CD4-positive, alpha-beta T cell treated with Interleukin-10 for 1 hour (primary cell): Measurements from ENCODE around the gene RBM10.

Experiments
- DNase-seq: peaks from one replicate; pipeline ENCODE4 v3.0.0-alpha.2; 2020

The RBM10 gene

DNA sequence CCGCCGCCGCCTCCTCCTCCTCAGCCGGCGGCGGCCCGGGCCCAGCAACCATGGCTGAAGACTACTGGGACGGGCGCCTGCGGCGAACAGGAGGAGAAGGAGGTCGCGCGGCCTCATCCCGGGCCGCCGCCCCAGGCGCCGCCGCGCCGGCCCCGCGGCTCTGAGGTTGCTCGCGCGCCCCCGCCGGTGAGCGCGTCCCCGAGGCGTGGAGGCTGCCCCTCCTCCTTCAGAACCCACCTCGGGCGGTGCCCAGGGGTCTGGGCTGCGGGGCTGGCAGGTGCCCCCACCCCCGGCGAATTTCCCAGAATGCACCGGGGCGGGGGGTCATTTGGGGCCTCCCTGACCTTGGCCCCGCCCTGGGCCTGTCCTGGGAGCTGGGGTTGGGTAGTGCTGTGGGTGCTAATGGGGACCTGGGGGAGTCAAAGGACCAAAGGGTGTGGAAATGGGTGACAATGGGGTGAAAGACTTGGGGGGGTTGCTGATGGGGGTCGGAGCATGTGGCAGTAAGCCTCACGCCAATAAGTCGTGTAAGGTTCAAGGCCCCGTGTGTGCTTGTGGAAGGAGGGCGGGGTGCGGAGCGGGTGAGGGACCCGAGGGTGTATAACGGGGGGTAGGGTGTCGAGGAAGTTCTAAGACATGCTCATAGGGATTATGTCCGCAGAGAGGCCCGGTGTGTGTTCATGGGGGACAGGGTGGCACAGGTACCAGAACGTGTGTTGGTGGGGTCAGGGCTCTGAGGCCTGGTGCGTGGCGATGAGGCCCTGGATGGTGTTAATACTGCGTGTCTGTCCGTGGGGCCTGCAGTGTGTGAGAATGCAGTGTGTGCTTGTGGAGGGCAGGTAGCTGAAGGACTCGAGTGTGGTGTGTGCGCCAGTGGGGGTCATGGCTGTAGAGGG is 74.1 kb downstream of the RBM10 start:
- DNase-seq, result peak; percentile 63

- DNase-seq, result no peak
These were observed 76.7 kb downstream of the RBM10 start for GRCh38 chrX:47221756-47222155.

DNA sequence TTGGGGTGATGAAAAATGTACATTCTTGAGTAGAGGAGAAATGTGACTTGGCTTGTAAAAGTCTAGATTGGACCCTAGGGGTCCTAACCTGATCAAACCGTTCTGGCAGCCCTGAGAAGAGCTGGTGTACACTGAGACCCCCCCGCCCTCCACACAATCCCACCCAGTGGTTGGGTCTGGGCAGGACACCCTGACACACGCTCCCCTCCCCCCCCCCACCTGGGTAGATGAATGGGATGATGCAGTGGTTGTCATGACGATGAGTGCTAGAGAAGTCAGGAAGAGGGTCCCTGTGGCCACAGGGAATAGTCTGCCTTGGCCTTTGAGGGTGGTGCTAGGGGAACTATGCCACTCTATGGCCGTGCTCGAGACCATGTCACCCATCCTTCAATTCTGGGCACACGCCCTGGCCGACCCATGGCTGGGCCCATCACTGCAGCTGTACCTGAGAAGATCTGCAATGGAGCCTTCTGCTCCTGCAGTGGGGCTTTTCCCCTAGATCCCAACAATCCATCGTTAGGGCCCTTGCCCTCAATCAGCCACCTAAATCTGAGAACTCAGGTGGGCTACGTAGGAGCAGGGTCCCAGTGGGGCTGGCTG is 77.8 kb downstream of the RBM10 start:
- DNase-seq, result no peak

DNA sequence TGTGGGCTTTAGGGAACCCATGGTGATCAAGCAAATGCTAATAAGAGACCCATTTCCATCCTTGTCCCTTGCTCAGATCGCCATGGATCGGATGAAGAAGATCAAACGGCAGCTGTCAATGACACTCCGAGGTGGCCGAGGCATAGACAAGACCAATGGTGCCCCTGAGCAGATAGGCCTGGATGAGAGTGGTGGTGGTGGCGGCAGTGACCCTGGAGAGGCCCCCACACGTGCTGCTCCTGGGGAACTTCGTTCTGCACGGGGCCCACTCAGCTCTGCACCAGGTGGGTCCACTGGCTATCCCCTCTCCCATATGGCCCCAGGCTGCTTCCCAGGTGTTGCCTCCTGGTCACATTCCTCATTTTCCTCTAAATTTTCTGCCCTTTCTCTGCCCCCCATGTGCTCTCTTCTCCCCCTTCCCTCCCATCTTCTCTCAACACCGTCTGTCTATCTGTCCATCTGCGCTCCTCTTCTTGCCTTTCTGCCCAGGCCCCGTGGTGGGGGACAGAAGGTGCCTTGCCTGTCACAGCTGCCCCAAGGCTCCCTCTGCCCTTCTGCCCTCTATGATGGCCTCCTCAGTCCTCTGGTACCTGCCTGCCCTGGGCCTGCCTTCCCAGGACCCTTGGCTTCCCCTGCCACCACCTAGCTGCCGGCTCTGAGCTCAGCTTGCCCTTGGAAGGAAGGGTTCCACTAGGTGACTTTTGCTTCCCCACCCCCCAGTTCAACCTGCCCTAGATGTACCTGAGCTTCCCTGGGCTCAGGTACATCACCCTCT is 78.6 kb downstream of the RBM10 start:
- no peak for DNase-seq

DNA sequence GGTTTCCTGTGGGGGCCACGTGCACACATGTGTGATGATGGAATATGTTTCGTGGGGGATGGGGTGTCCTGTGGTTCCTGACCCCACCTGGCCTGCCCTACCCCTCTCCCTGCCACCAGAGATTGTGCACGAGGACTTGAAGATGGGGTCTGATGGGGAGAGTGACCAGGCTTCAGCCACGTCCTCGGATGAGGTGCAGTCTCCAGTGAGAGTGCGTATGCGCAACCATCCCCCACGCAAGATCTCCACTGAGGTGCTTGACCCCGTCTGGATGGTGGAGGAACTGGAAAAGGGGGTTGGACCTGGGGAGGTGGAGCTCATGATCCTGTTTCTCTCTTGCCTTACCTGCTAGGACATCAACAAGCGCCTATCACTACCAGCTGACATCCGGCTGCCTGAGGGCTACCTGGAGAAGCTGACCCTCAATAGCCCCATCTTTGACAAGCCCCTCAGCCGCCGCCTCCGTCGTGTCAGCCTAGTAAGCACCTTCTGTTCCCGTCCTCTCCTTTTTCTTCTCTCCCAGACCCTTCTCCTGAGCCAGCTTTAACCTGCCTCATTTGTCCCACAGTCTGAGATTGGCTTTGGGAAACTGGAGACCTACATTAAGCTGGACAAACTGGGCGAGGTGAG is 79.4 kb downstream of the RBM10 start:
- no peak for DNase-seq

DNA sequence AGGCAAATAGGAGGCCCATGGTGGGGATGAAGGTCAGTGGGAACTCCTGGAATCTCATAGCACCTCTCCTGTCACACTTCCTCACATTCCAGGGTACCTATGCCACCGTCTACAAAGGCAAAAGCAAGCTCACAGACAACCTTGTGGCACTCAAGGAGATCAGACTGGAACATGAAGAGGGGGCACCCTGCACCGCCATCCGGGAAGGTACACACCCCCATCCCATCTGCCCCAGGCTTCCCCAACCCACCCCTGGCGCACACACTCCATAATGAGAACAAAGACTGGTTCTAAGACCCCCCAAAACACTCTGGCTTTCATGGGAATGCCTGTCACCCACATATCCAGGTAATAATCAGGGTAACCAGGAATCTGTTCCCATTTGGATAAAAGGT is 79.9 kb downstream of the RBM10 start:
- DNase-seq, result no peak

GRCh38 chrX:47226071-47226470 is 81.0 kb downstream of the RBM10 start:
- DNase-seq, result no peak

- DNase-seq, result no peak
These were observed 81.7 kb downstream of the RBM10 start for GRCh38 chrX:47226531-47227333.

DNA sequence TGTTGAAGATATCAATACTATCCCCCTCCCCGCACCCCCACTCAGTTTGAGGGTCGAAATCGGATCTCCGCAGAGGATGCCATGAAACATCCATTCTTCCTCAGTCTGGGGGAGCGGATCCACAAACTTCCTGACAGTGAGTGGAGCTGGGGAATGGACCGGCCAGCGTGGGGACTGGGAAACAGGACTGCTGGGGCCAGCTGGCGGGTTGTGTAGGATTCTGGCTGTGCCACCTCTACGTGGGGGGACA is 82.2 kb downstream of the RBM10 start:
- no peak for DNase-seq

DNA sequence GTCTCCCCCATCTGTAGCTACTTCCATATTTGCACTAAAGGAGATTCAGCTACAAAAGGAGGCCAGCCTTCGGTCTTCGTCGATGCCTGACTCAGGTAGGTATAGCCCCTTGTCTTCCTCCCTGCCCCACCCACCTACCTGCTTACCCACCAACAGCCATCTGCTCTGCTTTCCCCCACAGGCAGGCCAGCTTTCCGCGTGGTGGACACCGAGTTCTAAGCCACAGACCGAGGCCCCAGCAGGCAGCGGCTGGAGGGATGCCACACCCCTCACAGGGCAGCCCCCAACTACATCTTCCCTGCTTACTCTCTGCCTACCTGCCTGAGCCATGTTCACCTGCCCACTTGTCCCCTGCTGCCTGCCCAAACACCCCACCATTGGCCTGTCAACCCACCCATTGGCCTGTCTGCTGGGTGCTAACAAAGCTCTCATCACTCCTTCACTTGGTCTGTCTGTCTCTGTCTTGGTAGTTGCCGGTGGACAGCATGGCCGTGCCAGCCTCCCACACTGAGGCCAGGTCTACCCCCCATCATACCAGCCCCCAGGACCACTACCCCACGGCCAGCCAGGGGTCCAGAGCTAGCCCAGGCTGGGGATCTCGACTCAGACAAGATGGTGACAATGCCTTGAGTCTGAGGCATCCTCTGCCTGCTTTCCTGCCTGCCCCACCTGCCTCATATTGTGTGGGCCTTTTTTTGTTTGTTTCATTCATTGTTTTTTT is 83.7 kb downstream of the RBM10 start:
- no peak for DNase-seq

- no peak for DNase-seq
These were observed 84.4 kb downstream of the RBM10 start for GRCh38 chrX:47229427-47229826.

DNA sequence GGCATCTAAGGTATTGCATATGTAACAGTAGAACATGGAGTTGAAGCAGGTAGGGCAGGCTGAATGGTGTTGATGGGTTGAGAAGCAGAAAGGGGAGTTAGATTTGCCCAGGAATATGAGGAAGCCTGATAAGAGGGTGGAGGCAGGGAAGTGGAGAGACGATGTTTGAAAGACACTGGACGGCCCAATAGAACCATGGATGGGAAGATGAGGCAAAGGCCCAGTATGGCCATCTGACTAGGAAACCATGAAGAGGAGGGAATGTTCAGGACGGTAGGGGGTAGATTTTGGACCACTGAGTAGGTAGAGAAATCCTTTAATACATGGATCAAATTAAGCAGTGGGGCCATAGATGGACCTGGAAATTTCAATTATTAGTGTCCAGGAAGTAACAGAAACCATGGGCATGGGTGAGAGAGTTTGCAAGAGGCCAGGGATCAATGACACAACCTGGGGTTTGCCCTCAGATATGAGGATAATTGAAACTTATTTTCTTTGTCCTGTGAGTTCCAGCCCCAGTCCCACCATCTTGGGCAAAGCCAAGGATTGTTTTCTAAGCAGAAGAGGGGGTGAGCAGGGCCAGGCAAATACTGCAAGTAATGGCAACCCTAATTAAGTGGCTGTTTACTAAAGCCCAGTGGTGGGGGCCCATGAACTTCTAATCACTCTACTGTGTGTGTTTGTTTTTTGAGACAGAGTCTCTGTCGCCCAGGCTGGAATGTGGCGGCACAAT is 85.3 kb downstream of the RBM10 start:
- DNase-seq, result no peak

GRCh38 chrX:47231167-47231566 is 86.1 kb downstream of the RBM10 start:
- no peak for DNase-seq

DNA sequence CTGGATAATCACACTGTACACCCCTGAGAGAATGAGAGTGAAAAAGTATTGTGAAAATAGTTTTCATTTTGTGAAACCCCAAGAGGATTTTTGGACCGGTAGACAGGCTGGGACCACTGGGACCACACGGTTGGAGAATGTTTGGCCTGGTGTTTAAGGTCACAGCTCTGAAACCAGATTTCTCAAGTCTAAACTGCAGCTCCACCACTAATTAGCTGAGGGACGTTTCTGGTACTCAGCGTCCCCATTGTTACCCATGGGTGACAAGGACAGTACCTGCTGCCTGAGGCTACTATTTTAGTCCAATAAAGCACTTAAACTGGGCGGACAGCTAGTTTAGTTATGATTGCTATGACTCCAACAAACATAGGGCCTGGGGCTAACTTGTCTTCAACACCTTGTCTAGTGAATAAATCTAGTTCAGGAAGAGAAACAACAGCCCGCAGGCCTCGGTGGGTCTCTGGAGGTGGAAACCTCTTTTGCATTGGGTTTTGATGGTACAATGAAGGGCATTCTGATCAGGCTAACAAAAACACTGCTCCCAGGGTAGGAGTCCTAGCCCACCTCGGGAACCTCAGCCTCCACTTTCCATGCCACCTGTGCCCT is 87.3 kb downstream of the RBM10 start:
- no peak for DNase-seq

DNA sequence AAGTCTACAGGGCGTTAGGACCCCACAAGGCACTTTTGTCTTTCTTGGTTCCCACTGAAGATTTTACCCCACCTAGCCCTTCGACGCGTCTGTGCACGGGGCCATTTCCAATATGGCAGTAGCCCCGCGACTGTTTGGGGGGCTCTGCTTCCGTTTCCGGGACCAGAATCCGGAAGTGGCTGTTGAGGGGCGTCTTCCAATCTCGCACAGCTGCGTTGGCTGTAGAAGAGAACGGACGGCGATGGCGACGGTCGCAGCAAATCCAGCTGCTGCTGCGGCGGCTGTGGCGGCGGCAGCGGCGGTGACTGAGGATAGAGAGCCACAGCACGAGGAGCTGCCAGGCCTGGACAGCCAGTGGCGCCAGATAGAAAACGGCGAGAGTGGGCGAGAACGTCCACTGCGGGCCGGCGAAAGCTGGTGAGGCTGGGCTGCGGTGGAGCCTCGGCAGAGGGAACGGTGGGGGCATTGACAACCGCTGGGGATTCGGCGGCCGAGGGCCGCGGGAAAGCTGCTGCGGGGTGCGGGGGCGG is 87.8 kb downstream of the RBM10 start, which contains the start of gene USP11:
Gene USP11, plus strand, starts transcription at position 207 of the 530 bp plus-strand sequence. Its CDS starts 35 bp downstream, at position 242.
- peak; percentile 71 for DNase-seq

- peak; percentile 97 for DNase-seq
These were observed 88.5 kb downstream of the RBM10 start for GRCh38 chrX:47233333-47234113.

GRCh38 chrX:47234583-47234982 is 89.6 kb downstream of the RBM10 start:
- DNase-seq, result no peak

DNA sequence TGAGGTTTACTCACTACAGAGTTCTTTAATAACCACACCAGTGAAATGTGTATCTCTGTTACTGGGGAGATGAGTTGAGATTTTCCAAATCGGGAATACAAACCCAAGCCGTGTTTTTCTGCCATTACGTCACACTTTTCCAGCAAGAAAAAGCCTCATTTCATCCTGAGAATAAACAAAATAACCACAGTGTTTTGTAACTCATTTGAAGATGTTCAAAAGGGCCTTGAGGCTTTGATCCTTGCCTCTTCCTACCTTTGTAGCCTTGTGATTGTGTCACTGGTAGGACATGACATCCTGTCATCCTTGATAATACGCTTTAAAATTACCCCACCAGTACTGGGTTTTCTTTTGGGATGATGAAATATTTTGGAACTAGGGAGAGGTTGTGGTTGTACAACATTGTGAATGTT is 90.7 kb downstream of the RBM10 start:
- DNase-seq, result no peak
